Ovary (tissue), 9 donors: ENCODE measurements around the gene DOCK2. TPM values are rescaled to one million over a fixed set of nuclear protein-coding genes. Genes with fewer than 3 reads are reported as not detected.

ENCODE experiments used
- DNase-seq, 5 donors: peaks; one replicate each; pipeline ENCODE4 v3.0.0-alpha.2; 2019 to 2020
- H3K27ac ChIP-seq, 2 donors: fragments of 200-600 bp; one replicate each; pipeline versions ENCODE4 v1.5.1 to v1.8.0; 2019 to 2022
- H3K27me3 ChIP-seq: fragments of 200-600 bp; one replicate; pipeline ENCODE4 v1.8.0; 2022
- H3K36me3 ChIP-seq: fragments of 200-600 bp; sonication (generic); one replicate; pipeline ENCODE4 v1.5.1; 2019
- H3K4me1 ChIP-seq: one replicate; pipeline ENCODE4 v1.8.1; 2013; ENCODE audit warnings: mild to moderate bottlenecking, moderate library complexity; ENCODE audit not compliant: insufficient read depth
- H3K4me3 ChIP-seq: fragments of 200-600 bp; sonication (generic); one replicate; pipeline ENCODE4 v1.5.1; 2017
- H3K9me3 ChIP-seq, 2 donors: fragments of 200-600 bp in 1 of 2; sonication (generic) in 1 of 2; one replicate each; pipeline versions ENCODE4 v1.5.1 to v1.8.1; 2013 to 2019; ENCODE audit warnings: mild to moderate bottlenecking in 1 of 2, moderate library complexity in 1 of 2
- EP300 ChIP-seq: sonication (generic); formaldehyde crosslinking; IDR thresholded peaks from one replicate; pipeline ENCODE4 v1.6.1; 2017; ENCODE audit warnings: antibody characterized with exemption
- POLR2A ChIP-seq: fragments of 450-650 bp; IDR thresholded peaks from one replicate; pipeline ENCODE4 v1.6.1; 2017; ENCODE audit warnings: antibody characterized with exemption, mild to moderate bottlenecking, moderate library complexity
- WGBS, 3 donors: extraction: QIAGEN DNeasy Blood & Tissue Kit in 1 of 3; methylation state at CpG; one replicate each; pipeline versions ENCODE4 v1.1.5 to v1.1.7; 2013 to 2017; 5-methylcytosine and 5-hydroxymethylcytosine counted together
- intact Hi-C, 4 donors: fragments of 100-400 bp; cut with DNase I; formaldehyde crosslinking; loops; one replicate each; pipeline versions ENCODE4 v1.11.0 to v1.15.1; 2022 to 2023
- polyA plus RNA-seq, 2 donors: library from polyadenylated mRNA; stranded (reverse); fragments of 200-250 nt in 1 of 2; fragments of 350-450 nt in 1 of 2; fragmentation: Illumina TruSeq in 1 of 2; extraction: RNeasy Lipid Tissue Mini Kit (QIAGEN cat#74804) in 1 of 2; gene quantifications; one replicate each; pipeline ENCODE4 v1.2.3, GENCODE V29; 2013 to 2014
- total RNA-seq, 7 donors: library from RNA; depleted of rRNA in 2 of 7; stranded (reverse); fragments of >200 nt in 2 of 7; fragmentation: NEBNext Ultra II Directional in 3 of 7; extraction: Animal tissue kit (Norgen Biotek cat#: 25700) in 3 of 7; gene quantifications; one replicate each; pipeline versions ENCODE4 v1.1.0 to v1.2.4, GENCODE V29; 2016 to 2023
- TF ChIP-seq, protein P1 (sequence below), 3 donors: fragments of 450-650 bp in 2 of 3; fragments of 200-600 bp in 1 of 3; IDR thresholded peaks; one replicate each; pipeline versions ENCODE4 v1.5.1 to v1.8.0; 2016 to 2022; ENCODE audit warnings: antibody characterized with exemption in 3 of 3, mild to moderate bottlenecking in 1 of 3
- donor health status: DM: no; HTN: no; CAD: no; lungs with moderate emphysema.
- donor health status: DM: no; HTN: no; CAD: no.
- donor health status: Bipolar disorder and iron deficiency.
- donor health status: DM: yes; HTN: yes; CAD: no.
- donor health status: DM: no; HTN: no; CAD: no.
- donor health status: DM: yes; HTN: yes; CAD: no.

Gene DOCK2
- total and polyA plus RNA-seq, 9 donors, result 1.3 to 10.2 (median 5.4) TPM

DNA sequence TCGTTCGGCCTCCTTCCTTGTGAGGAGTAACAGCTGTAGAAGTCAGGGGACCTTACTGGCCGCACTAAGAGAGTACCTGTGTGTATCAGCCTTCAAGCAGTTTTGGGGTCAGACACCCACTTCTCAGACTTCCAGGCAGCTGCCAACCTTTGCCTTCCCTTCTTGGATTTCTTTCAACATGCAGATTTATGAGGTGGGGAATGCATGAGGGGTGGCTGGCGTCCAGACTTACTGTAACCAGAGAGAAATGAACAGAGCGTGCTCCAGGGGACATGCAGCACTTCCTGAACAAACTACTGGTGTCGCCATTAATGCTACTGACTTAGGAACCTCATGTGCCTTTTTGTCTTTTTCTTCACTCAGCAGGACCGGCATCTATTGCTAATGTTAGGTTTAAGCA, 296.5 kb downstream of the DOCK2 start:
- intact Hi-C loops, result no loop called here
- H3K4me1 ChIP-seq, result no peaks in the 10 kb centered on the region
- H3K27ac ChIP-seq, result no peak overlapping the region
- no peak overlapping the region for H3K4me3 ChIP-seq
- TF ChIP-seq EP300, result no peak
- TF ChIP-seq POLR2A, result no peak
- TF ChIP-seq, protein P1, sequence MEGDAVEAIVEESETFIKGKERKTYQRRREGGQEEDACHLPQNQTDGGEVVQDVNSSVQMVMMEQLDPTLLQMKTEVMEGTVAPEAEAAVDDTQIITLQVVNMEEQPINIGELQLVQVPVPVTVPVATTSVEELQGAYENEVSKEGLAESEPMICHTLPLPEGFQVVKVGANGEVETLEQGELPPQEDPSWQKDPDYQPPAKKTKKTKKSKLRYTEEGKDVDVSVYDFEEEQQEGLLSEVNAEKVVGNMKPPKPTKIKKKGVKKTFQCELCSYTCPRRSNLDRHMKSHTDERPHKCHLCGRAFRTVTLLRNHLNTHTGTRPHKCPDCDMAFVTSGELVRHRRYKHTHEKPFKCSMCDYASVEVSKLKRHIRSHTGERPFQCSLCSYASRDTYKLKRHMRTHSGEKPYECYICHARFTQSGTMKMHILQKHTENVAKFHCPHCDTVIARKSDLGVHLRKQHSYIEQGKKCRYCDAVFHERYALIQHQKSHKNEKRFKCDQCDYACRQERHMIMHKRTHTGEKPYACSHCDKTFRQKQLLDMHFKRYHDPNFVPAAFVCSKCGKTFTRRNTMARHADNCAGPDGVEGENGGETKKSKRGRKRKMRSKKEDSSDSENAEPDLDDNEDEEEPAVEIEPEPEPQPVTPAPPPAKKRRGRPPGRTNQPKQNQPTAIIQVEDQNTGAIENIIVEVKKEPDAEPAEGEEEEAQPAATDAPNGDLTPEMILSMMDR (IDR thresholded peaks at IDR 0.05), result no peak
- no peak for DNase-seq
- WGBS, 3 donors, result 65 to 78% (median 65%) methylated on average over 7 of the region's 7 CpGs
- no peaks in the 10 kb centered on the region for H3K9me3 ChIP-seq
- no peaks in the 10 kb centered on the region for H3K36me3 ChIP-seq
- H3K27me3 ChIP-seq, result no peaks in the 10 kb centered on the region

DNA sequence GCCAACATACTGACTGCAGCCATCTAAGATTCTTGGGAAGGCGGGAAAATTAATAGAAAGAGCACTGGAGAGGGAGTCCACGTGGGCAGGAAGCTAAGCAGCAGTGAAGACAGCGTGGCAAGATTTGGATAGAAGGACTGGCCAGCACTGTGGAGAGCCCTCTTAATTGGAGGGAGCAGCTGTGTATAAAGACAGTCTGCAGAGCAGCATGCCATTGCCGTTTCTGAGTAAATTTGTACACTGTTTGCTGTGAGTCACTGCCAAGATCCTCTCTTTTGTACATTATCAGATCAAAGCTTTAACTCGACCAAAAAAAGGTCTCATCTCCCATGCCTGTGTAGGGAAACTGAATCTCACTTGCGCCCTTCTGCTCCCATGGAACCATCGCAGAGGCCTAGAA, 297.9 kb downstream of the DOCK2 start:
- Histone ChIP-seq H3K27me3 (no peaks in the 10 kb centered on the region), H3K4me3 (no peak overlapping the region), H3K9me3 (no peaks in the 10 kb centered on the region), H3K27ac (no peak overlapping the region), H3K36me3 (no peaks in the 10 kb centered on the region), H3K4me1 (no peaks in the 10 kb centered on the region)
- TF ChIP-seq, protein P1 (IDR thresholded peaks at IDR 0.05), result no peak
- TF ChIP-seq EP300 (no peak), POLR2A (no peak)
- intact Hi-C loops, result no loop called here
- 75 to 79% (median 76%) methylated on average over 7 of the region's 7 CpGs for WGBS, 3 donors
- DNase-seq, result no peak

- no peaks in the 10 kb centered on the region for H3K4me1 ChIP-seq
- TF ChIP-seq EP300 (no peak), POLR2A (no peak)
- TF ChIP-seq, protein P1 (IDR thresholded peaks at IDR 0.05), result no peak
- no peaks in the 10 kb centered on the region for H3K36me3 ChIP-seq
- no peak overlapping the region for H3K27ac ChIP-seq
- H3K9me3 ChIP-seq, result no peaks in the 10 kb centered on the region
- intact Hi-C loops, result no loop called here
- no peak for DNase-seq
- H3K4me3 ChIP-seq, result no peak overlapping the region
- no peaks in the 10 kb centered on the region for H3K27me3 ChIP-seq
- WGBS, 3 donors, result 36 to 61% (median 41%) methylated on average over 5 of the region's 5 CpGs
Measured at GRCh38 chr5:169935762-169936161, 298.7 kb downstream of the DOCK2 start.

GRCh38 chr5:169938439-169938838, 301.4 kb downstream of the DOCK2 start:
- DNase-seq, result no peak
- H3K27me3 ChIP-seq, result no peaks in the 10 kb centered on the region
- H3K27ac ChIP-seq, result no peak overlapping the region
- TF ChIP-seq, protein P1 (IDR thresholded peaks at IDR 0.05), result no peak
- TF ChIP-seq EP300 (no peak), POLR2A (no peak)
- no peaks in the 10 kb centered on the region for H3K9me3 ChIP-seq
- H3K4me3 ChIP-seq, result no peak overlapping the region
- no peaks in the 10 kb centered on the region for H3K4me1 ChIP-seq
- H3K36me3 ChIP-seq, result no peaks in the 10 kb centered on the region
- intact Hi-C loops, result no loop called here
- WGBS, 3 donors, result 70 to 88% (median 86%) methylated on average over 2 of the region's 2 CpGs

DNA sequence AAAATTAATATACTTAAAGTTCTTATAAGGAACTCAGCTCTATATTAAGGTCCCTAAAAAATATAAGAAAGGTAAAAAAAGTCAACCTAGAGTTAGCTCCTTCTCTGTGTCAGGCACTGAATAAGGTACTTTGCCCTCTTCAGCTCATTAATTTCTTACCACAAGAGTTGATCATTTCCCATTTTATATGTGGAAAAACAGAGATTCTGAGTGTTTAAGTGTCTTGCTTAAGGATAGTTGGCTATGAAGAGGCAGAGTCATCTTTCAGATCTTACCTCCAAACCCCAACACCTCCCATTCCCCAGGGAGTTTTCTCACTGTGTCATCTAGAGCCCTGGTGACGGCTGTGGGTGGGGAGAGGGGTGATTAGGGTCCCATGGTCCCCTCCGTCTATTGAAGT, 302.7 kb downstream of the DOCK2 start:
- DNase-seq, result no peak
- Histone ChIP-seq H3K36me3 (no peaks in the 10 kb centered on the region), H3K4me3 (no peak overlapping the region), H3K9me3 (no peaks in the 10 kb centered on the region), H3K4me1 (no peaks in the 10 kb centered on the region), H3K27ac (no peak overlapping the region), H3K27me3 (no peaks in the 10 kb centered on the region)
- intact Hi-C loops, result no loop called here
- WGBS, 3 donors, result 79 to 96% (median 81%) methylated on average over 2 of the region's 2 CpGs
- TF ChIP-seq, protein P1 (IDR thresholded peaks at IDR 0.05), result no peak
- no peak for TF ChIP-seq EP300
- TF ChIP-seq POLR2A, result no peak
